Caco-2 (cell line): ENCODE measurements around the gene FRMD1. TPM values are rescaled to one million over a fixed set of nuclear protein-coding genes. Genes with fewer than 3 reads are reported as not detected.
"Not testable (repeated sequence)": the region's sequence is repeated elsewhere in the genome, so short reads cannot be mapped to it uniquely, and the experiment has no call there.

Experiments used
- BruUV-seq: library from RNA; stranded (reverse); fragments of 400-500 nt; replicated peaks from 2 replicates; lab custom pipeline; 2021; lab: Mats Ljungman, UMichigan
- CTCF ChIA-PET: fragments of 300-600 bp; sonication (Branson Sonifier 250); formaldehyde crosslinking; loops from one replicate; lab custom pipeline; 2022; ENCODE audit warnings: antibody characterized with exemption; lab: Charles Lee
- POLR2A ChIA-PET: fragments of 300-600 bp; sonication (Branson Sonifier 250); formaldehyde crosslinking; loops from one replicate; lab custom pipeline; 2022; ENCODE audit warnings: antibody characterized with exemption; lab: Charles Lee
- DNase-seq, 2 experiments: peaks; one replicate each; pipeline versions ENCODE4 v3.0.0 to v3.0.0-alpha.2; 2020 to 2022
- H3K27me3 ChIP-seq: replicated peaks from 2 replicates; pipeline ENCODE4 v1.6.0; 2011; ENCODE audit warnings: low read length; ENCODE audit not compliant: control insufficient read depth, insufficient read depth
- H3K36me3 ChIP-seq: 2 replicates; pipeline ENCODE4 v1.5.1; 2011; ENCODE audit warnings: low read length; ENCODE audit not compliant: control insufficient read depth, insufficient read depth
- H3K4me1 ChIP-seq: fragments of 250-450 bp; sonication (Bioruptor Pico); 2 replicates; pipeline ENCODE4 v1.5.1; 2020; ENCODE audit warnings: mild to moderate bottlenecking
- H3K4me3 ChIP-seq: 2 replicates; pipeline ENCODE4 v1.5.1; 2011; ENCODE audit warnings: low read depth, mild to moderate bottlenecking, control low read depth, low read length
- H3K9me3 ChIP-seq: fragments of 250-450 bp; sonication (Bioruptor Pico); 2 replicates; pipeline ENCODE4 v1.5.1; 2020; ENCODE audit warnings: mild to moderate bottlenecking, moderate library complexity
- H3K27ac Mint-ChIP-seq: one replicate; pipeline ENCODE4 v1.8.0; 2022; ENCODE audit warnings: mixed read lengths; ENCODE audit not compliant: unreplicated experiment
- H3K27me3 Mint-ChIP-seq: one replicate; pipeline ENCODE4 v1.8.0; 2022; ENCODE audit warnings: mixed read lengths; ENCODE audit not compliant: insufficient read depth, unreplicated experiment
- H3K36me3 Mint-ChIP-seq: one replicate; pipeline ENCODE4 v1.8.0; 2022; ENCODE audit warnings: mild to moderate bottlenecking, mixed read lengths; ENCODE audit not compliant: insufficient read depth, unreplicated experiment
- H3K4me1 Mint-ChIP-seq: one replicate; pipeline ENCODE4 v1.8.0; 2022; ENCODE audit warnings: low read depth, mixed read lengths; ENCODE audit not compliant: unreplicated experiment
- H3K4me3 Mint-ChIP-seq: one replicate; pipeline ENCODE4 v1.8.0; 2022; ENCODE audit warnings: mild to moderate bottlenecking, moderate library complexity, mixed read lengths; ENCODE audit not compliant: unreplicated experiment
- H3K9me3 Mint-ChIP-seq: one replicate; pipeline ENCODE4 v1.8.0; 2022; ENCODE audit warnings: mixed read lengths; ENCODE audit not compliant: unreplicated experiment
- intact Hi-C: fragments of 100-400 bp; cut with micrococcal nuclease; formaldehyde crosslinking; loops from one replicate; pipeline ENCODE4 v1.10.0; 2022; ENCODE audit not compliant: unreplicated experiment
- total RNA-seq: library from RNA; stranded (reverse); gene quantifications from 2 replicates; pipeline ENCODE4 v1.2.3, GENCODE V29; 2022
- TF ChIP-seq, protein P1 (sequence below), 2 experiments: fragments of 200-600 bp in 1 of 2; IDR thresholded peaks; 1 replicate in 1 of 2; 2 replicates in 1 of 2; pipeline versions ENCODE4 v1.5.1 to v1.8.0; 2011 to 2022; ENCODE audit warnings: antibody characterized with exemption in 1 of 2, control low read depth in 1 of 2, inconsistent platforms in 1 of 2, low read depth in 1 of 2, low read length in 1 of 2, mild to moderate bottlenecking in 1 of 2, moderate library complexity in 1 of 2; ENCODE audit not compliant: insufficient read depth in 1 of 2, severe bottlenecking in 1 of 2, unreplicated experiment in 1 of 2

FRMD1 gene
- total RNA-seq, 1 experiment from 2014 or later, result 0.14 TPM

DNA sequence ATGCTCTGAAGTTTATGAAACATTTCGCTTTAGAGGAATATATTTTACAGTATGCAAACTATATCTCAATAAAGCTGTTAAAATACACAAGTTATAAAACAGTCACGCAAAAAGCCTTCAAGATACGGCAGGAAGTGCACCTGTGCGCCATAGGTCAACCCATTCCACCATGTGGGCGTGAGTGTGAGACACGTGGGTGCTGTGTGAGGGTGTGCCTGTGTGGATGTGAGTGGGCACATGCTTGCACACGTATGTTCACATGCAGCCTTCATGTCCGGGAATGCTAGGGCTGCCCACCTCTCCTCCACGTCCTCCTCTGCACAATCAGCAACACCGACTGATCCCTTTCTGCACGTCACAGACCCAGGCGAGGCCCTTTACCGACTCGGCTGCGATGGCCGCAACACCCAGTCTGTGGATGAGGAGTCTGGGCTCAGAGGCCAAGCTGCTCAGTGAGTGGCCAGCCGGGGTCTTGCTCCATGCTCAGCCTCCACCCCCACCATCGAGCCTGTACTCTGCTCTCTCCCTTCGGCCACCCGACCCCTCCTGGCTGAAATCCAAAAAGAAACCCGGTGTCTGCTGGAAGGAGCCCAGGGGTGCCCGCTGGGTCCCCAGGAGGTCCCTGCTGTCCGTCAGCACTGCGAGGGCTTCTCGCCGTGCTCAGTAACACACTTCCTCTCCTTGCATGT lies 3.0 kb upstream of the FRMD1 start:
- intact Hi-C loops, result loop anchor here (10.0 kb wide), 1 partner anchor 243 kb away; no protein-coding TSS in a partner anchor
- H3K36me3 ChIP-seq, result no peaks in the 10 kb centered on the region
- peaks cover 32% of the 10 kb centered on the region for H3K4me1 ChIP-seq
- H3K9me3 ChIP-seq, result no peaks in the 10 kb centered on the region
- Mint-ChIP-seq H3K27ac (no peak overlapping the region), H3K4me3 (no peak overlapping the region), H3K36me3 (no peaks in the 10 kb centered on the region), H3K27me3 (no peaks in the 10 kb centered on the region), H3K9me3 (no peaks in the 10 kb centered on the region), H3K4me1 (peaks cover 12% of the 10 kb centered on the region)
- ChIA-PET POLR2A (no interaction called here), CTCF (no interaction called here)
- no peaks in the 10 kb centered on the region for H3K27me3 ChIP-seq
- TF ChIP-seq, protein P1, sequence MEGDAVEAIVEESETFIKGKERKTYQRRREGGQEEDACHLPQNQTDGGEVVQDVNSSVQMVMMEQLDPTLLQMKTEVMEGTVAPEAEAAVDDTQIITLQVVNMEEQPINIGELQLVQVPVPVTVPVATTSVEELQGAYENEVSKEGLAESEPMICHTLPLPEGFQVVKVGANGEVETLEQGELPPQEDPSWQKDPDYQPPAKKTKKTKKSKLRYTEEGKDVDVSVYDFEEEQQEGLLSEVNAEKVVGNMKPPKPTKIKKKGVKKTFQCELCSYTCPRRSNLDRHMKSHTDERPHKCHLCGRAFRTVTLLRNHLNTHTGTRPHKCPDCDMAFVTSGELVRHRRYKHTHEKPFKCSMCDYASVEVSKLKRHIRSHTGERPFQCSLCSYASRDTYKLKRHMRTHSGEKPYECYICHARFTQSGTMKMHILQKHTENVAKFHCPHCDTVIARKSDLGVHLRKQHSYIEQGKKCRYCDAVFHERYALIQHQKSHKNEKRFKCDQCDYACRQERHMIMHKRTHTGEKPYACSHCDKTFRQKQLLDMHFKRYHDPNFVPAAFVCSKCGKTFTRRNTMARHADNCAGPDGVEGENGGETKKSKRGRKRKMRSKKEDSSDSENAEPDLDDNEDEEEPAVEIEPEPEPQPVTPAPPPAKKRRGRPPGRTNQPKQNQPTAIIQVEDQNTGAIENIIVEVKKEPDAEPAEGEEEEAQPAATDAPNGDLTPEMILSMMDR (IDR thresholded peaks at IDR 0.05; ENCODE audit: insufficient read depth in 1 of 2, low read depth in 1 of 2, low read length in 1 of 2, severe bottlenecking in 1 of 2, unreplicated experiment in 1 of 2), result no peak
- no peak overlapping the region for H3K4me3 ChIP-seq
- no peak for DNase-seq
- no TSS peak for BruUV-seq

DNA sequence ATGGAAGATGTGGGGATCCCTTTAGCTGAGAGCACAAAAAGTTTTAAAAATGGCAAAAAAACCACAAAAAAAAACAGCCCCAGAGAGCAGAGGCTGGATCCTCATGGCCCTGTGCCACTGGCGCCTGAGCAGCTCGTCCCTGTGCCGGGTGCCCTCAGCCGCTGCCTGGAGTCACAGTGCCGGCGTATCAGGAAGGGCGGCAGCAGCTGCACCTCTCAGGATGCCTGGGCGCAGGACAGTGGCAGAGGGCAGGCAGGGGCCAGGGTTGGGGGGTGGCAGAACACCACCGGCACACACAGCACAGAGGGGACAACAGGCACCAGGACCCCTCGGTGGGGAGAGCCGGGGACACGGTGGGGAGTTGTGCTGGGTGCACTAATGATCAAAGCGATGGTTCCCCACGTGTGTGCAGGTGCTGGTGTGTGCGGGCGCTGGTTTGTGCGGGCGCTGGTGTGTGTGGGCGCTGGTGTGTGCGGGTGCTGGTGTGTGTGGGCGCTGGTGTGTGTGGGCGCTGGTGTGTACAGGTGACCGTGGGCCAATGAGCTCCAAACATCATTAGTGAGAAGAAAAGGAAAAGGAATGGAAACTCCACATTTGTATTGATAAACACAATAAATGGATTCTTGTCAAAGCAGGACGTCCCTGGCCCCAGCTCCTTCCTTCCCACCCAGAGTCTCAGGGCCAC lies 1.5 kb upstream of the FRMD1 start:
- CTCF ChIA-PET, result no interaction called here
- DNase-seq, result no peak
- no peaks in the 10 kb centered on the region for H3K36me3 Mint-ChIP-seq
- H3K36me3 ChIP-seq, result no peaks in the 10 kb centered on the region
- H3K4me1 Mint-ChIP-seq, result peaks cover 7% of the 10 kb centered on the region
- H3K4me3 Mint-ChIP-seq, result no peak overlapping the region
- H3K27me3 ChIP-seq, result no peaks in the 10 kb centered on the region
- BruUV-seq, result no TSS peak
- H3K9me3 Mint-ChIP-seq, result no peaks in the 10 kb centered on the region
- no peaks in the 10 kb centered on the region for H3K27me3 Mint-ChIP-seq
- H3K27ac Mint-ChIP-seq, result no peak overlapping the region
- H3K4me1 ChIP-seq, result peaks cover 31% of the 10 kb centered on the region
- H3K9me3 ChIP-seq, result no peaks in the 10 kb centered on the region
- POLR2A ChIA-PET, result no interaction called here
- no peak overlapping the region for H3K4me3 ChIP-seq
- TF ChIP-seq, protein P1 (IDR thresholded peaks at IDR 0.05; ENCODE audit: insufficient read depth in 1 of 2, low read depth in 1 of 2, low read length in 1 of 2, severe bottlenecking in 1 of 2, unreplicated experiment in 1 of 2), result no peak
- intact Hi-C loops, result loop anchor here (10.0 kb wide), 1 partner anchor 244 kb away; no protein-coding TSS in a partner anchor

DNA sequence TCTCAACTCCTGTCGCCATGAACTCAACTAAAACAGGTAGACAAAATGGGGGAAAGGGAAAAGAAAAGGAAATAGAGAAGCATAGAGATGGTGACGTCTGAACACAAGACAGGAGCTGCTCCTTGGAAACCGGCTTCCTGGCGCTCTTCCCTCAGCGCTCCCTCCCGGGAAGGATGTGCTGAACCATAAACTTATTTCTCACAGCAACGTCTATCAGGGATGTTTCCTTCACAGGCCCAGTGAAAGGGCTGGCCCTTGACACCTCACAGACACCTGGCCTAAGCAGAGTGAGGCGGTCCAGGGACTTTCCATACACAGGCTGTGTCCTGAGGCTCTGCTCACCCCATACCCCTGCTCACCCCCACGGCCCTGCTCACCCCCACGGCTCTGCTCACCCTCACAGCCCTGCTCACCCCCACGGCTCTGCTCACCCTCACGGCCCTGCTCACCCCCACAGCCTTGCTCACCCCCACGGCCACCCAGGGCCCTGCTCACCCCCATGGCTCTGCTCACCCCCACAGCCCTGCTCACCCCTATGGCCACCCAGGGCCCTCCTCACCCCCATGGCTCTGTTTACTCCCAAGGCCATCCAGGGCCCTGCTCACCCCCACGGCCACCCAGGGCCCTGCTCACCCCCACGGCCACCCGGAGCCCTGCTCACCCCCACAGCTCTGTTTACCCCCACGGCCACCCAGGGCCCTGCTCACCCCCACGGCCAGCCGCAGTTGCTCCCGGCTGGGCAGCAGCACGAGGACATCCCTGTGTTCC lies 653 bp downstream of the FRMD1 start:
- Histone ChIP-seq H3K9me3 (no peaks in the 10 kb centered on the region), H3K36me3 (no peaks in the 10 kb centered on the region), H3K4me3 (no peak overlapping the region), H3K27me3 (no peaks in the 10 kb centered on the region), H3K4me1 (peaks cover 21% of the 10 kb centered on the region)
- Mint-ChIP-seq H3K36me3 (no peaks in the 10 kb centered on the region), H3K27me3 (no peaks in the 10 kb centered on the region), H3K27ac (no peak overlapping the region), H3K4me1 (peaks cover 5% of the 10 kb centered on the region), H3K4me3 (no peak overlapping the region), H3K9me3 (no peaks in the 10 kb centered on the region)
- DNase-seq, result no peak
- TF ChIP-seq, protein P1 (IDR thresholded peaks at IDR 0.05; ENCODE audit: insufficient read depth in 1 of 2, low read depth in 1 of 2, low read length in 1 of 2, severe bottlenecking in 1 of 2, unreplicated experiment in 1 of 2), result no peak
- BruUV-seq, result no TSS peak
- ChIA-PET CTCF (no interaction called here), POLR2A (no interaction called here)
- intact Hi-C loops, result no loop called here

DNA sequence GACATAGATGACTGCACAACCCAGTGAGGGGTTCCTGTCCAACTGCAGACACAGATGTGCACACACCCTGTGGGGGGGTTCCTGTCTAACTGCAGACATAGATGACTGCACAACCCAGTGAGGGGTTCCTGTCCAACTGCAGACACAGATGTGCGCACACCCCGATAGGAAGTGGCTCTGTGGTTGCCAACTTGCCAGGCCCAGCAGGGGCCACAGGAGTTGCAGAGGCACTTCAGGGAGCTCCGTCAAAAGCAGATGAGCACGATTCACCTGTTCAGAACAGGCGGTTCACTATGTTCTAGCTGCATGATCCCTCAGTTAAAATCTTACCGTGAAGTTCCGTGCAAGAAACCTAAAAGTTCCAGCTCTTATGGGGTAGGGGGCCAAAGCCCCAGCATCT lies 1.6 kb downstream of the FRMD1 start:
- DNase-seq, H3K27me3 Mint-ChIP-seq, H3K27me3 ChIP-seq, H3K4me1 Mint-ChIP-seq, H3K9me3 Mint-ChIP-seq, H3K4me3 ChIP-seq, intact Hi-C loops, H3K4me3 Mint-ChIP-seq, BruUV-seq, POLR2A ChIA-PET, H3K9me3 ChIP-seq, CTCF ChIA-PET, H3K27ac Mint-ChIP-seq, H3K36me3 ChIP-seq, H3K36me3 Mint-ChIP-seq: not testable (repeated sequence)
- peaks cover 12% of the 10 kb centered on the region for H3K4me1 ChIP-seq
